HG03135 (cell line): ENCODE data around the gene SLC17A2.

Experiments used
- ATAC-seq: cut with Tn5 transposase; IDR thresholded peaks from one replicate; pipeline ENCODE4 v1.9.1; 2021; ENCODE audit warnings: mild to moderate bottlenecking, moderate library complexity; ENCODE audit not compliant: unreplicated experiment

SLC17A2 gene

GRCh38 chr6:25921525-25922203 lies 8.8 kb downstream of the SLC17A2 start:
- ATAC-seq: no peak

GRCh38 chr6:25919657-25920056 lies 10.8 kb downstream of the SLC17A2 start:
- no peak for ATAC-seq

GRCh38 chr6:25918083-25918683 lies 12.3 kb downstream of the SLC17A2 start:
- no peak for ATAC-seq

- ATAC-seq: no peak
Measured at GRCh38 chr6:25916789-25917490, 13.6 kb downstream of the SLC17A2 start.

GRCh38 chr6:25916330-25916729 lies 14.2 kb downstream of the SLC17A2 start:
- no peak for ATAC-seq

- no peak for ATAC-seq
Measured at GRCh38 chr6:25913741-25914140, 16.8 kb downstream of the SLC17A2 start.

GRCh38 chr6:25911351-25911750 lies 19.1 kb downstream of the SLC17A2 start:
- no peak for ATAC-seq

GRCh38 chr6:25907475-25908014 lies 22.9 kb downstream of the SLC17A2 start:
- no peak for ATAC-seq

- no peak for ATAC-seq
Measured at GRCh38 chr6:25903467-25904099, 26.9 kb downstream of the SLC17A2 start.

- ATAC-seq: no peak
Measured at GRCh38 chr6:25902071-25902470, 28.4 kb downstream of the SLC17A2 start.

- no peak for ATAC-seq
Measured at GRCh38 chr6:25900843-25901242, 29.6 kb downstream of the SLC17A2 start.

- ATAC-seq: no peak
Measured at GRCh38 chr6:25899580-25900408, 30.7 kb downstream of the SLC17A2 start.

- ATAC-seq: no peak
Measured at GRCh38 chr6:25899123-25899522, 31.4 kb downstream of the SLC17A2 start.

- ATAC-seq: no peak
Measured at GRCh38 chr6:25898289-25898977, 32.1 kb downstream of the SLC17A2 start.

- no peak for ATAC-seq
Measured at GRCh38 chr6:25896252-25896651, 34.2 kb downstream of the SLC17A2 start.

- ATAC-seq: no peak
Measured at GRCh38 chr6:25895771-25896170, 34.7 kb downstream of the SLC17A2 start.

- ATAC-seq: no peak
Measured at GRCh38 chr6:25893778-25894177, 36.7 kb downstream of the SLC17A2 start.

- ATAC-seq: no peak
Measured at GRCh38 chr6:25892877-25893276, 37.6 kb downstream of the SLC17A2 start.

GRCh38 chr6:25889877-25890853 lies 40.3 kb downstream of the SLC17A2 start:
- ATAC-seq: no peak
